ENCODE results near the gene NXPH4.

NXPH4 gene

DNA sequence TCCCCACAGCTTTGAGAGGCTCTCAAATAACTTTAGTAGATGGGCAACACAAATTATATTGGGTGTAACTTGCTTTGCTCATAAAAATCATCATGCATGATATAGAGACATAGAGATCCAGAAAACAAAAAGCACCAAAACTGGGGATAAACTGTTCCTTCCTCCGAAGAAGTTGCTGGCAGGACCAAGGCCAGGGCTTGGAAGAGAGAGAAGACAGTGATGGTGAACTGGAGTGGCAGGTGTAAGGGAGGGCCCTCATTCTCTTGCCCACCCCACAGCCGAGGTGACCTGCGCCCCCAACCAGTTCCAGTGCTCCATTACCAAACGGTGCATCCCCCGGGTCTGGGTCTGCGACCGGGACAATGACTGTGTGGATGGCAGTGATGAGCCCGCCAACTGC is 15.4 kb upstream of the NXPH4 start:
- DNase-seq, result no peak
- intact Hi-C loops (cut with DNase I), result no loop called here

DNA sequence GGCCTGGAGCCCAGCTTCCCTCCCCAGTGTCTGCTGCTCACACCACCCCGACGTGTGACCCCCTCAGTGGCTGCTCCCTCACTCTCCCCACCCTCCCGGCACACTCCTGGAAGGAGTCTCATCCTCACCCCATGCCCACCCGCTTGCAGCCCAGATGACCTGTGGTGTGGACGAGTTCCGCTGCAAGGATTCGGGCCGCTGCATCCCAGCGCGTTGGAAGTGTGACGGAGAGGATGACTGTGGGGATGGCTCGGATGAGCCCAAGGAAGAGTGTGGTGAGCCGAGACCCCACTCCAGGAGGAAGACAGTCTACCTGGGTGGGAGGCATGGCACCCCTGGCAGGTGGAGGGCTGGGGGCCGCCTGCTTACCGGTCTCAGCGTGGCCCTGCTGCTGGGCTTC is 15.0 kb upstream of the NXPH4 start:
- intact Hi-C loops (cut with DNase I), result no loop called here
- no peak for DNase-seq

DNA sequence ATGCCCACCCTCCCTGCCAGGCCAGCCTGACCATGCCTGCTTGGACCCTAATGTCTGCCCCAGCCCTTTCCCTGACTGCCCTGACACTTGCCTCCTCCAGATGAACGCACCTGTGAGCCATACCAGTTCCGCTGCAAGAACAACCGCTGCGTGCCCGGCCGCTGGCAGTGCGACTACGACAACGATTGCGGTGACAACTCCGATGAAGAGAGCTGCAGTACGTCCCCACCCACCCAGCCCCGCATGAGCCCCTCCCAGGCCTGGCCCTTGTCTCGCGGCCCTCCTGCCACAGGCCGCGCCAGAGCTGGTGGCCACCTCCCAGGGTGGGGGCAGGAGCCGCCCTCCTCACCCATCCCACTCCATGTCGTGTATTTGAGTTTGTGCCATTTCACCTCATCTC is 14.3 kb upstream of the NXPH4 start:
- DNase-seq, result no peak

DNA sequence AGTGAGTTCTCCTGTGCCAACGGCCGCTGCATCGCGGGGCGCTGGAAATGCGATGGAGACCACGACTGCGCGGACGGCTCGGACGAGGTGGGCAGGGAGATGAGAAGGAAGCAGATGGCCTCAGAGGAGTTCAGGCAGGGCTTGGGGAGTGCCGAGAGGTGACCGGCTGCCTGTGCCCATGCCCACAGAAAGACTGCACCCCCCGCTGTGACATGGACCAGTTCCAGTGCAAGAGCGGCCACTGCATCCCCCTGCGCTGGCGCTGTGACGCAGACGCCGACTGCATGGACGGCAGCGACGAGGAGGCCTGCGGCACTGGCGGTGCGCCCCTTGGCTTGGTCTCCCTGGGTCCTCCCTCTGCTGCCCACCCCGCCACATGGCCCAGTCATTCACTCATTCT is 13.4 kb upstream of the NXPH4 start:
- no peak for DNase-seq
- intact Hi-C loops (cut with DNase I), result no loop called here

More for the DNA sequence above, 14.3 kb upstream of the NXPH4 start:
- intact Hi-C loops (cut with DNase I), result no loop called here

DNA sequence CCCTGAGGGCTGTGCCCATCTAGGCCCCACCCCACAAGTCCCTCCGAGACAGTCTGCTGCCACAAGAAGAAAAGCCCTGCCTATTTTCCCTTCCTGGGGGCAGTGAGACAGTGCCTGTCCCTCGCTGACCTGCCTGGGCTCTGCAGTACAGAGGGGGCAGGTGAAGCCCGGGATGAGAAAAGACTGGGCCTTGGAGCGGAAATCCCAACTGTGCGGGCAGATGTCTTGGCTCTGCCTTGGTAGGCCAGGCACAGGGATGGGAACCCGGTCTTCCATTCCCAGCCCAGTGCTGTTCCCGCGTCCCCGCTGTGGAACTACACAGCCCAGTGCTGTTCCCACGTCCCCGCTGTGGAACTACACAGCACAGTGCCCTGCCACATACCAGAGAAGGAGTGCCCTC is 12.8 kb upstream of the NXPH4 start:
- intact Hi-C loops (cut with DNase I), result no loop called here

DNA sequence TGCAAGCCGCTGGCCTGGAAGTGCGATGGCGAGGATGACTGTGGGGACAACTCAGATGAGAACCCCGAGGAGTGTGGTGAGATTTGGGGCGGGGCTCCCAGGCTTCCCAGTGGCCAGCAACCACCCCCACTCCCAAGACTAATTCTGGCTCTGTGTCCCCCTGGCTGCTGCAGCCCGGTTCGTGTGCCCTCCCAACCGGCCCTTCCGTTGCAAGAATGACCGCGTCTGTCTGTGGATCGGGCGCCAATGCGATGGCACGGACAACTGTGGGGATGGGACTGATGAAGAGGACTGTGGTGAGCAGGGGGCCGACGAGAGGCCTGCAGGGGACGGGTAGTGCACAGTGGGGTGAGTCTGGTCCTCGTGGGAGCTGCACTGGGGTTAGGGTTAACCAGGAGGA is 12.1 kb upstream of the NXPH4 start:
- DNase-seq, result no peak
- intact Hi-C loops (cut with DNase I), result no loop called here

More for the DNA sequence above, 12.8 kb upstream of the NXPH4 start:
- no peak for DNase-seq

DNA sequence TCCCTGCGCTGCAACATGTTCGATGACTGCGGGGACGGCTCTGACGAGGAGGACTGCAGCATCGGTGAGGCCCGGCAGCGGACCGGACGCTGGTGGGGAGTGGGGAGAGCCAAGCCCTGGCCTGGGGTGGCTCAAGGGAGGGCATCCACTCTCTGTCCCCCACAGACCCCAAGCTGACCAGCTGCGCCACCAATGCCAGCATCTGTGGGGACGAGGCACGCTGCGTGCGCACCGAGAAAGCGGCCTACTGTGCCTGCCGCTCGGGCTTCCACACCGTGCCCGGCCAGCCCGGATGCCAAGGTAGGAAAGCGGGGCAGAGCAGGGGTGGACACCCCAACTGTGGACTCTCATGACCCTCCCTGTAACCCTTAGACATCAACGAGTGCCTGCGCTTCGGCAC is 11.4 kb upstream of the NXPH4 start:
- DNase-seq, result no peak
- intact Hi-C loops (cut with DNase I), result no loop called here

DNA sequence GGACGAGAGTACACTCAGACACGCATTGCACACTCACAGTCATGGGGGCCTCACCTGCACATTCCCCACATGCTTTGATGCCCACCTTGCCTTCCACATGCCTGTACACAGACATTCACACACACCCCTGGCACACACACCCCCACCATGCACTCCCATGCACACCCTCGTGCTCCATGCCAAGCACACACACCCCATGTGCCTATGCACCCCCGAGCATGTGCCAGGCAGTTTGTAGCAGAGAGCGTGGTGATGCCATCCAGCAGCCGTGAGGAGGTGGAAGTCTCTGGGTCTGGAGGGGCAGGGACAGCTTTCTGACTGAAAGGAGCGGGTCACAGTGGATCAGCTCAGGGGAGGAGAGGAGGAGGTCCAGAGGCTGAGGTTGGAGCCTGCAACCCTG is 10.7 kb upstream of the NXPH4 start:
- DNase-seq, result no peak
- intact Hi-C loops (cut with DNase I), result no loop called here

DNA sequence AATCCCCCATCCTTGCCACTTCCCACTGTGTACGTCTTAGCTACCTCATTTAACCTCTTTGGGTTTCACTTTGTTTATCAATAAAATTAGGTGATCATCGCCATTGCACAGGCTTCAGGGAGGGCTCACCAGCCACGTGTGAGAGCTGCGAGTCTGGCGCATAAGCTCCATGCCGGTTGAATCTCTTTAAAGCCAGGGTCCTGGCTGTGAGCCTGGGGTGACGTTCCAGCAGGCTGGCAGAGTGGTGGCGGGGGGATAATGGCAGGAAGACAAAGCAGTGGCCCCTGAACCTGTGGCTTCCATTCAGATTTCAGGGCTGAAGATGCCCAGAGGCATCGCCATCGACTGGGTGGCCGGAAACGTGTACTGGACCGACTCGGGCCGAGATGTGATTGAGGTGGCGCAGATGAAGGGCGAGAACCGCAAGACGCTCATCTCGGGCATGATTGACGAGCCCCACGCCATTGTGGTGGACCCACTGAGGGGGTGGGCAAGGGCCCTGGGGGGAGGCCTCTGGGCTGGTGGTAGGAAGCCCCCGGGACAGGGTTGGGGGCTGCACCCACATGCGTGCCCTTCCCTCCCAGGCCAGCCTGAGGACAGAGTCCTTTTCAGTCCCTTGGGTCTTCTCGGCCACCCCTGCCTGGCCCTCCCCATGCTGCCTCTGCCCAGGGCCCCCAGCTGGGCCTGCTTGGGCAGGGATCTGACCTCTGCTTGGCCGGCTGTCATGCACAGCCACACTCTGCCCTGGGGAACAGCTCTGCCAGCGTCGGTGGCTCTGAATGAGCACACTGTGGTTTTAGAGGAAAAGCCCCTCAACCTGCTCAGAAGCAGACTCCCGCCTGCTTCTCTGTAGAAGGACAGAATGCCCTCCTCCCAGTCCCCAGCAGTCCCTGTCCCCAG is 8.6 kb upstream of the NXPH4 start:
- no peak for DNase-seq
- intact Hi-C loops (cut with DNase I), result no loop called here

DNA sequence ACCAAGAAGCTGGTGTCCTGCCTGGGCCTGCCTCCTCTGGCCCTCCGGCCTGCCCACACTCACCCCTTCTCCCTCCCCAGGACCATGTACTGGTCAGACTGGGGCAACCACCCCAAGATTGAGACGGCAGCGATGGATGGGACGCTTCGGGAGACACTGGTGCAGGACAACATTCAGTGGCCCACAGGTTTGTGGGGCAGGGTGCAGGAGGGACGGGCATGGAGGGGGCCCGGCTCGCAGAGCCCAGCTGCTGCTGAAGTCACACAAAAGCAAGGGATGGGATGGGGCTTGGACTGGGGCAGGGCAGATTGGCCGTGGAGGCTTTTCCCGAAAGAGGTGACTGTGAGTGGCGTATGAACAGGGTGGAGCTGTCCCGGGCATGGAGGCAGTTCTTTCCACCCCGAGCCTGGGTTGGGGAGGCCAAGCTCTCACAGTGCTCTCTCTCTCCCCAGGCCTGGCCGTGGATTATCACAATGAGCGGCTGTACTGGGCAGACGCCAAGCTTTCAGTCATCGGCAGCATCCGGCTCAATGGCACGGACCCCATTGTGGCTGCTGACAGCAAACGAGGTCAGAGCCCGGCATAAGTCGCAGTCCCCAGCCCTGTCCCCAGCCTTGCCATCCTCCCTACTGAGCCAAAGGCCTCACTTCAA is 7.8 kb upstream of the NXPH4 start:
- peak in 9 of 10 donors; percentile 54 to 95 (median 74) for DNase-seq
- intact Hi-C loops (cut with DNase I), result no loop called here

DNA sequence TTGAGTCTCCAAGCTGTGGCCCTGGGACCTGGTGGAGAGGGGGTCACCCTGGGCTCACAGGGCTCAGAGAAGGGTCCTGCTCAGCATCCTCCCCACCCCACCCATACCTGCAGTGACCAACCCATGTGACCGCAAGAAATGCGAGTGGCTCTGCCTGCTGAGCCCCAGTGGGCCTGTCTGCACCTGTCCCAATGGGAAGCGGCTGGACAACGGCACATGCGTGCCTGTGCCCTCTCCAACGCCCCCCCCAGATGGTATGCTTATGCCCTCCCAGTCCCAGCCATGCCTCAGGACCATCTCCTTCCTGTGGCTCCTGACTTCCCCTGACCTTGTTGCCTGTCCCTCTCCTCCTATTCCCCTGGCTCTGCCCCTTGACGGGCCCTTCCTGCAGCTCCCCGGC is 6.7 kb upstream of the NXPH4 start:
- DNase-seq, result no peak
- intact Hi-C loops (cut with DNase I), result no loop called here

DNA sequence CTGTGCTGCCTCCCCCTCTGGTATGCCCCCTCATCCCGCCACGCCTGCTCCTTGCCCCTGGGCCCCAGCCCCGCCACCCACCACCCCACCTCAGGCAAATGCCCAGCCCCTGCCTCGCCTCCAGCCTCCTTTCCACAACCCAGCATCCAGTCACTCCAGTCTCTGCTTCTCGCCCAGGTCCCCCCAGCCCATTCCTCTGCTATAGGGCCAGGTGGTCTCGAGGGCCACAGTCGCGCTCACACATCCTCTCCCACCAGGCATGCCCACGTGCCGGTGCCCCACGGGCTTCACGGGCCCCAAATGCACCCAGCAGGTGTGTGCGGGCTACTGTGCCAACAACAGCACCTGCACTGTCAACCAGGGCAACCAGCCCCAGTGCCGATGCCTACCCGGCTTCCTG is 6.1 kb upstream of the NXPH4 start:
- intact Hi-C loops (cut with DNase I), result no loop called here
- no peak for DNase-seq

DNA sequence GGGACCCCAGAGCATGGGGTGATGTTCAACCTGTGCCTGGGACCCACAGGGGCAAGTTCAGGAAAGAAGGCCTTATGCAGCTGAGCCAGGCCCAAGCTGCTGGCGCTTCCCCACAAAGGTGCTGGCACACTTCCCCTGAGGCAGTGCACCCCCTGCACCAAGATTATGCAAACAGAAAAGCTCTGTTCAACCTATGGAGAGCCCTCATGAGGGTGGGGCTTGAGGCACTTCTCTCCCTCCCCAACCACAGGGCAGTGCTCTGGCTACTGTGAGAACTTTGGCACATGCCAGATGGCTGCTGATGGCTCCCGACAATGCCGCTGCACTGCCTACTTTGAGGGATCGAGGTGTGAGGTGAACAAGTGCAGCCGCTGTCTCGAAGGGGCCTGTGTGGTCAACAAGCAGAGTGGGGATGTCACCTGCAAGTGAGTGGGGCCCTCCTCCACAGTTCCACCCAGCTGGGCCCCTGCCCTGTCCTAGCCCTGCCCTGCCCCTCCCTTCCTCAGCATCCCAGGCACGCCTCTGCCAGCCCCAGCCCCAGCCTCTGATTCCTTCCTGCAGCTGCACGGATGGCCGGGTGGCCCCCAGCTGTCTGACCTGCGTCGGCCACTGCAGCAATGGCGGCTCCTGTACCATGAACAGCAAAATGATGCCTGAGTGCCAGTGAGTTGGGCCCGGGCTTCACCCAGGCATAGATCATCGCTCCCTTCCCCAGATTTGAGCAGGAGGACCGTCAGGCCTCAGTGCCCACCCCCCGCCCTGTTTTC is 5.5 kb upstream of the NXPH4 start:
- intact Hi-C loops (cut with DNase I), result no loop called here

DNA sequence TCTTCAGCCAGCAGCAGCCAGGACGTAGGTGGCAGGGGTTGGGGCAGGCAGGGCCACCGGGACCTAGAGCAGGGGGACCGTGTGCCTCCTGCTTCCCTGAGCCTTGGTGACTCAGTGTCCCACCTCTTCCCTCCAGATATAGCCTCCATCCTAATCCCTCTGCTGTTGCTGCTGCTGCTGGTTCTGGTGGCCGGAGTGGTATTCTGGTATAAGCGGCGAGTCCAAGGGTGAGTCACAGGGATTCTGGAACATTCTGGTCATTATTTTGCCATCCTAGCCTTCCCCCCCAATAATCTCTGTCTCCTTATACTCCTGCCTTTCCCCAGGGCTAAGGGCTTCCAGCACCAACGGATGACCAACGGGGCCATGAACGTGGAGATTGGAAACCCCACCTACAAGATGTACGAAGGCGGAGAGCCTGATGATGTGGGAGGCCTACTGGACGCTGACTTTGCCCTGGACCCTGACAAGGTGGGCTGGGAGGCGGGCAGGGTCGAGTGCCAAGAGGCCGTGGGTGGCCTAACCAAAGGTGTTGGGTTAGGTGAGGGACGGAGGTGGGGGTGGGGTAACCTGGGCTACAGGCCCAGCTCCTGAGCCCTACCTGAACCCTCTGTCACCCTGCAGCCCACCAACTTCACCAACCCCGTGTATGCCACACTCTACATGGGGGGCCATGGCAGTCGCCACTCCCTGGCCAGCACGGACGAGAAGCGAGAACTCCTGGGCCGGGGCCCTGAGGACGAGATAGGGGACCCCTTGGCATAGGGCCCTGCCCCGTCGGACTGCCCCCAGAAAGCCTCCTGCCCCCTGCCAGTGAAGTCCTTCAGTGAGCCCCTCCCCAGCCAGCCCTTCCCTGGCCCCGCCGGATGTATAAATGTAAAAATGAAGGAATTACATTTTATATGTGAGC is 4.5 kb upstream of the NXPH4 start:
- intact Hi-C loops (cut with DNase I), result no loop called here
- DNase-seq, result no peak

More for the DNA sequence above, 5.5 kb upstream of the NXPH4 start:
- no peak for DNase-seq

DNA sequence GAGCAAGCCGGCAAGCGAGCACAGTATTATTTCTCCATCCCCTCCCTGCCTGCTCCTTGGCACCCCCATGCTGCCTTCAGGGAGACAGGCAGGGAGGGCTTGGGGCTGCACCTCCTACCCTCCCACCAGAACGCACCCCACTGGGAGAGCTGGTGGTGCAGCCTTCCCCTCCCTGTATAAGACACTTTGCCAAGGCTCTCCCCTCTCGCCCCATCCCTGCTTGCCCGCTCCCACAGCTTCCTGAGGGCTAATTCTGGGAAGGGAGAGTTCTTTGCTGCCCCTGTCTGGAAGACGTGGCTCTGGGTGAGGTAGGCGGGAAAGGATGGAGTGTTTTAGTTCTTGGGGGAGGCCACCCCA is 3.9 kb upstream of the NXPH4 start:
- intact Hi-C loops (cut with DNase I), result loop anchor here (1.0 kb wide), 2 partner anchors 27 to 31 kb away; no protein-coding TSS in a partner anchor
- no peak for DNase-seq

DNA sequence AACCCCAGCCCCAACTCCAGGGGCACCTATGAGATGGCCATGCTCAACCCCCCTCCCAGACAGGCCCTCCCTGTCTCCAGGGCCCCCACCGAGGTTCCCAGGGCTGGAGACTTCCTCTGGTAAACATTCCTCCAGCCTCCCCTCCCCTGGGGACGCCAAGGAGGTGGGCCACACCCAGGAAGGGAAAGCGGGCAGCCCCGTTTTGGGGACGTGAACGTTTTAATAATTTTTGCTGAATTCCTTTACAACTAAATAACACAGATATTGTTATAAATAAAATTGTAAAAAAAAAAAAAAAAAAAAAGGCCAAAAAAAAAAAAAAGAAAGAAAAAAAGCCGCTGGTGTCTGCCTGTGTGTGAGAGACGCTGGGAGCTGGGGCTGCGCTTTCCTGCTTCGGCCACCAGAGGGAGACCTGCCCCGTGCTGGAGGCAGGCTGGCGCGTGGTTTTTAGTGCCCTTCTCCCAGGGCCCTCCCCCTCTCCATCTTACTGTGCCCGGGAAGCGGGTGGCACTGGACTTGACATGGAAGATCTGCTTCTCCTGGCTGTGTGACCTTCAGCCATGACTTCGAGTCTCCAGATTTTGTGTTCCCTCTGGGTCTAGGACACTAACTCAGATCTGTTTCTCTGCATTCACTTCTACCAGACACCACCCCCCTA is 3.4 kb upstream of the NXPH4 start:
- DNase-seq, result peak; percentile 84 to 98 (median 89)
- intact Hi-C loops (cut with DNase I), result loop anchor here (1.0 kb wide), 2 partner anchors 26 to 30 kb away; no protein-coding TSS in a partner anchor

DNA sequence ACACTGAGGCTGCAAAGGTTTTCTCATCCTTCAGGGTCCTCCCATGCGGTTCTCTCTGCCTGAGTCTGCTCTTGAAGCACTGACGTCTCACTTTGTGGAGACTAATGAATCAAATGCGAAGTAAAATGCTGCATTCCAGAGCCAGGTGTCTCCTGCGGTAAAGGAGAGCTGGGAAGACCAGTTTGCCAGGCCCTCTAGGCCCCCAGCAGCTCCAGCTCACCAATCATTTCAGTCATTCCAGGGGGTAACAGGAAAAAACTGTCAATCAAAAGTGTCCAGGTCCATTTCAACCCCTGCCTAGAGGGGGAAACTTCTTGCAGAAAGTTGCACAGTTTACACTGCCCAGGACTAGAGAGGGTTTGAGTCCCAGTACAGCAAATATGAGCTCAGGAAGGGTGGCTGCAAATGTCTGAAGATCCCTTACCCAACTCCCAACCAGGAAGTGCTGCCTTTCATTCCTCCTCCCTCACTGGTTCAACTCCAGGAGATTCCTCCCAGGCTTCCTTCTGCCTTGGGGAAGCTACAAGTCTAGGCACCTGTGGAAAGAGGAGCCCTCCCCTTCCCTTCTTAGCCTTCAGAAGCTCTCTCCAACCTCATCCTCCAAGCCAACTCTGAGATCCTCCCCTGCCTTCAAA is 2.7 kb upstream of the NXPH4 start:
- DNase-seq, result no peak
- intact Hi-C loops (cut with DNase I), result loop anchor here (1.0 kb wide), 2 partner anchors 25 to 29 kb away; no protein-coding TSS in a partner anchor

DNA sequence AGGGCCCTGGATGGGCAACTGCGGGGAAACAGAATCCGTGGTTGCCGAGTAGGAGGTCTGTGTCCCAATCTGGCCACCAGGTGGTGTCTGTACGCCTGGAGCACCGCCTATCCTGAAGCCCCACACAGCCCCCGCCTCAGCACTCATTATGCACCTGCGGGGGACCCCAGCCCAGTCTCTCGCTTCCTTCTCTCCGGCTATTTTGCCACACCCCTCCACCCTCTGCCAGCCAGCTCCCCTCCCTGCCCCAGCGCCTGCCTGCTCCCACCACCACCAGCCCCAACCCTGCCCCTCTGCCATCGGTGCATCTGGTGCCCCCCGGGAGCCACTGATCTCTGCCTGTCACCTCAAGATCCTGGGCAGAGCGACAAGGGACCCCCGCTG is 2.2 kb upstream of the NXPH4 start:
- intact Hi-C loops (cut with DNase I), result no loop called here
- DNase-seq, result peak in 8 of 10 donors; percentile 49 to 93 (median 62)

DNA sequence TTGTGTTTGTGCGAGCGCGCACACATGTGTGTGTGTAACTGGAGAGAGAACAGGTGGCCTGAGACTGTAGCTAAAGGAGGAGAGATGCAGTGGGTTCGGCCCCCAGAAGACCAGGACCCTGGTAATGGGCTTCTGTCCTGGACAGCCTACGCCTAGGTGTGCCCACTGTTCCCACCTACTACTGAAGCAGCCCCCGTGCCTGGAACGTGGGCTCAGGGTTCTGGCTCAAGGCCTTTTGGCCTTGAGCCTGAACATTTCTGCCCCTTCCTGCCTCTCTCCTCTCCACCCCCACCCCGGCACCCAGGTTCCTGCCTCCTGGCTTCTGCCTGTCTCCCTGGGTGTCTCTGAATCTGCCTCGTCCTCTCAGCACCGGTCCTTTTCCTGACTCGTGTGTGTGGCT is 1.5 kb upstream of the NXPH4 start:
- DNase-seq, result no peak
- intact Hi-C loops (cut with DNase I), result no loop called here

Data from posterior cingulate gyrus (tissue), 11 donors.